ENCODE measurements around the gene LDHD.
A peak's percentile ranks its signal among the peaks of the same experiment; 100 is the strongest.

The LDHD gene

GRCh38 chr16:75114179-75114945 is 2.2 kb downstream of the LDHD start:
- Histone ChIP-seq H3K9me3 (ENCODE audit: control insufficient read depth in 2 of 2, low read length in 2 of 2) (no peaks in the 10 kb centered on the region), H3K9ac (ENCODE audit: low read length in 2 of 2) (no peak overlapping the region), H3K27me3 (ENCODE audit: control insufficient read depth in 1 of 2, insufficient read depth in 2 of 2, low read length in 2 of 2) (no peaks in the 10 kb centered on the region), H3K4me3 (ENCODE audit: low read length in 2 of 2) (no peak overlapping the region), H3K27ac (ENCODE audit: low read length) (no peak overlapping the region), H3K36me3 (ENCODE audit: control insufficient read depth in 2 of 2, insufficient read depth in 2 of 2, low read length in 2 of 2) (no peaks in the 10 kb centered on the region), H3K4me1 (ENCODE audit: control insufficient read depth, insufficient read depth, low read length) (peaks cover 53% of the 10 kb centered on the region)

- Histone ChIP-seq H3K27me3 (ENCODE audit: control insufficient read depth in 1 of 2, insufficient read depth in 2 of 2, low read length in 2 of 2) (no peaks in the 10 kb centered on the region), H3K4me1 (ENCODE audit: control insufficient read depth, insufficient read depth, low read length) (peaks cover 60% of the 10 kb centered on the region), H3K27ac (ENCODE audit: low read length) (no peak overlapping the region), H3K9me3 (ENCODE audit: control insufficient read depth in 2 of 2, low read length in 2 of 2) (no peaks in the 10 kb centered on the region), H3K9ac (ENCODE audit: low read length in 2 of 2) (no peak overlapping the region), H3K36me3 (ENCODE audit: control insufficient read depth in 2 of 2, insufficient read depth in 2 of 2, low read length in 2 of 2) (no peaks in the 10 kb centered on the region), H3K4me3 (ENCODE audit: low read length in 2 of 2) (no peak overlapping the region)
Observed at GRCh38 chr16:75113541-75114121, 2.9 kb downstream of the LDHD start.

- peaks cover 65% of the 10 kb centered on the region for H3K4me1 ChIP-seq (ENCODE audit: control insufficient read depth, insufficient read depth, low read length)
- H3K27me3 ChIP-seq (ENCODE audit: control insufficient read depth in 1 of 2, insufficient read depth in 2 of 2, low read length in 2 of 2), result no peaks in the 10 kb centered on the region
- no peaks in the 10 kb centered on the region for H3K9me3 ChIP-seq (ENCODE audit: control insufficient read depth in 2 of 2, low read length in 2 of 2)
- no peak overlapping the region for H3K27ac ChIP-seq (ENCODE audit: low read length)
- no peak overlapping the region for H3K9ac ChIP-seq (ENCODE audit: low read length in 2 of 2)
- no peak overlapping the region for H3K4me3 ChIP-seq (ENCODE audit: low read length in 2 of 2)
- H3K36me3 ChIP-seq (ENCODE audit: control insufficient read depth in 2 of 2, insufficient read depth in 2 of 2, low read length in 2 of 2), result no peaks in the 10 kb centered on the region
Observed at GRCh38 chr16:75112734-75113491, 3.7 kb downstream of the LDHD start.

GRCh38 chr16:75111961-75112733 is 4.4 kb downstream of the LDHD start:
- Histone ChIP-seq H3K27me3 (ENCODE audit: control insufficient read depth in 1 of 2, insufficient read depth in 2 of 2, low read length in 2 of 2) (no peaks in the 10 kb centered on the region), H3K9me3 (ENCODE audit: control insufficient read depth in 2 of 2, low read length in 2 of 2) (no peaks in the 10 kb centered on the region), H3K27ac (ENCODE audit: low read length) (peak overlapping the region; percentile 97), H3K4me1 (ENCODE audit: control insufficient read depth, insufficient read depth, low read length) (peaks cover 73% of the 10 kb centered on the region), H3K36me3 (ENCODE audit: control insufficient read depth in 2 of 2, insufficient read depth in 2 of 2, low read length in 2 of 2) (no peaks in the 10 kb centered on the region), H3K9ac (ENCODE audit: low read length in 2 of 2) (peak overlapping the region; percentile 29 to 32), H3K4me3 (ENCODE audit: low read length in 2 of 2) (no peak overlapping the region)

- no peaks in the 10 kb centered on the region for H3K36me3 ChIP-seq (ENCODE audit: control insufficient read depth in 2 of 2, insufficient read depth in 2 of 2, low read length in 2 of 2)
- H3K27ac ChIP-seq (ENCODE audit: low read length), result peak overlapping the region; percentile 97
- no peaks in the 10 kb centered on the region for H3K27me3 ChIP-seq (ENCODE audit: control insufficient read depth in 1 of 2, insufficient read depth in 2 of 2, low read length in 2 of 2)
- no peaks in the 10 kb centered on the region for H3K9me3 ChIP-seq (ENCODE audit: control insufficient read depth in 2 of 2, low read length in 2 of 2)
- H3K9ac ChIP-seq (ENCODE audit: low read length in 2 of 2), result peak overlapping the region; percentile 29 to 32
- H3K4me3 ChIP-seq (ENCODE audit: low read length in 2 of 2), result peak overlapping the region; percentile 15 to 65
- H3K4me1 ChIP-seq (ENCODE audit: control insufficient read depth, insufficient read depth, low read length), result peaks cover 75% of the 10 kb centered on the region
Observed at GRCh38 chr16:75111514-75111940, 5.1 kb downstream of the LDHD start.

- peak overlapping the region; percentile 51 for H3K9ac ChIP-seq (ENCODE audit: low read length in 2 of 2)
- H3K27me3 ChIP-seq (ENCODE audit: control insufficient read depth in 1 of 2, insufficient read depth in 2 of 2, low read length in 2 of 2), result no peaks in the 10 kb centered on the region
- peak overlapping the region; percentile 97 for H3K27ac ChIP-seq (ENCODE audit: low read length)
- peak overlapping the region; percentile 15 to 65 for H3K4me3 ChIP-seq (ENCODE audit: low read length in 2 of 2)
- no peaks in the 10 kb centered on the region for H3K9me3 ChIP-seq (ENCODE audit: control insufficient read depth in 2 of 2, low read length in 2 of 2)
- peaks cover 75% of the 10 kb centered on the region for H3K4me1 ChIP-seq (ENCODE audit: control insufficient read depth, insufficient read depth, low read length)
- H3K36me3 ChIP-seq (ENCODE audit: control insufficient read depth in 2 of 2, insufficient read depth in 2 of 2, low read length in 2 of 2), result no peaks in the 10 kb centered on the region
Observed at GRCh38 chr16:75110637-75111513, 5.7 kb downstream of the LDHD start.

GRCh38 chr16:75109732-75110243 is 6.8 kb downstream of the LDHD start:
- H3K9me3 ChIP-seq (ENCODE audit: control insufficient read depth in 2 of 2, low read length in 2 of 2), result no peaks in the 10 kb centered on the region
- peak overlapping the region; percentile 15 to 65 for H3K4me3 ChIP-seq (ENCODE audit: low read length in 2 of 2)
- H3K36me3 ChIP-seq (ENCODE audit: control insufficient read depth in 2 of 2, insufficient read depth in 2 of 2, low read length in 2 of 2), result no peaks in the 10 kb centered on the region
- peaks cover 77% of the 10 kb centered on the region for H3K4me1 ChIP-seq (ENCODE audit: control insufficient read depth, insufficient read depth, low read length)
- H3K27me3 ChIP-seq (ENCODE audit: control insufficient read depth in 1 of 2, insufficient read depth in 2 of 2, low read length in 2 of 2), result no peaks in the 10 kb centered on the region
- peak overlapping the region; percentile 51 to 55 for H3K9ac ChIP-seq (ENCODE audit: low read length in 2 of 2)
- H3K27ac ChIP-seq (ENCODE audit: low read length), result peak overlapping the region; percentile 97

GRCh38 chr16:75108792-75109731 is 7.5 kb downstream of the LDHD start:
- H3K9ac ChIP-seq (ENCODE audit: low read length in 2 of 2), result peak overlapping the region; percentile 26 to 55
- H3K27me3 ChIP-seq (ENCODE audit: control insufficient read depth in 1 of 2, insufficient read depth in 2 of 2, low read length in 2 of 2), result no peaks in the 10 kb centered on the region
- peak overlapping the region; percentile 97 for H3K27ac ChIP-seq (ENCODE audit: low read length)
- H3K36me3 ChIP-seq (ENCODE audit: control insufficient read depth in 2 of 2, insufficient read depth in 2 of 2, low read length in 2 of 2), result no peaks in the 10 kb centered on the region
- H3K9me3 ChIP-seq (ENCODE audit: control insufficient read depth in 2 of 2, low read length in 2 of 2), result no peaks in the 10 kb centered on the region
- H3K4me3 ChIP-seq (ENCODE audit: low read length in 2 of 2), result peak overlapping the region in 1 of 2 donors; percentile 65
- H3K4me1 ChIP-seq (ENCODE audit: control insufficient read depth, insufficient read depth, low read length), result peaks cover 82% of the 10 kb centered on the region

GRCh38 chr16:75107505-75107904 is 9.1 kb downstream of the LDHD start:
- Histone ChIP-seq H3K4me1 (ENCODE audit: control insufficient read depth, insufficient read depth, low read length) (peaks cover 84% of the 10 kb centered on the region), H3K9me3 (ENCODE audit: control insufficient read depth in 2 of 2, low read length in 2 of 2) (no peaks in the 10 kb centered on the region), H3K4me3 (ENCODE audit: low read length in 2 of 2) (peak overlapping the region in 1 of 2 donors; percentile 8), H3K27ac (ENCODE audit: low read length) (peak overlapping the region; percentile 97), H3K9ac (ENCODE audit: low read length in 2 of 2) (peak overlapping the region in 1 of 2 donors; percentile 21), H3K36me3 (ENCODE audit: control insufficient read depth in 2 of 2, insufficient read depth in 2 of 2, low read length in 2 of 2) (no peaks in the 10 kb centered on the region), H3K27me3 (ENCODE audit: control insufficient read depth in 1 of 2, insufficient read depth in 2 of 2, low read length in 2 of 2) (no peaks in the 10 kb centered on the region)
